ENCODE results near the gene BIRC5. TPM values are rescaled to one million over a fixed set of nuclear protein-coding genes. Genes with fewer than 3 reads are reported as not detected.

Gene BIRC5
- total RNA-seq, 4 donors from 2014 or later, result 1.2 to 7.9 (median 3.6) TPM

GRCh38 chr17:78259192-78259554 is 45.1 kb downstream of the BIRC5 start:
- no peaks in the 10 kb centered on the region for H3K36me3 ChIP-seq
- H3K4me3 ChIP-seq, result no peak overlapping the region
- H3K9me3 ChIP-seq, result no peaks in the 10 kb centered on the region
- intact Hi-C loops (cut with DNase I; ENCODE audit: low total_unique reads), result loop anchor here (10.0 kb wide), 1 partner anchor 144 kb away; no protein-coding TSS in a partner anchor
- peak overlapping the region in 1 of 4 donors; percentile 36 for H3K27ac ChIP-seq
- WGBS, 2 donors (ENCODE audit: low coverage in 1 of 2), result 81 to 90% methylated on average over 4 to 8 of the region's 10 CpGs
- in situ Hi-C loops (cut with MboI; ENCODE audit: low pct_ligation_motif_present in 1 of 4, low pct_unique_long_range_greater_than_20kb in 1 of 4, low sequenced_read_pairs in 3 of 4), result no loop called here
- peaks cover 4% of the 10 kb centered on the region for H3K27me3 ChIP-seq
- TF ChIP-seq CTCF (IDR thresholded peaks at IDR 0.05) (no peak), EP300 (IDR thresholded peaks at IDR 0.05; ENCODE audit: low read depth) (no peak), POLR2A (IDR thresholded peaks at IDR 0.05) (no peak), POLR2AphosphoS5 (IDR thresholded peaks at IDR 0.05) (no peak)
- no peak for DNase-seq
- peaks cover 0 to 18% (median 5%) of the 10 kb centered on the region in 4 donors for H3K4me1 ChIP-seq

- Histone ChIP-seq H3K4me1 (peaks cover 0 to 24% (median 5%) of the 10 kb centered on the region in 4 donors), H3K27ac (peak overlapping the region; percentile 5 to 51 (median 42)), H3K4me3 (no peak overlapping the region), H3K36me3 (no peaks in the 10 kb centered on the region), H3K9me3 (no peaks in the 10 kb centered on the region), H3K27me3 (peaks cover 5% of the 10 kb centered on the region)
- WGBS, 2 donors (ENCODE audit: low coverage in 1 of 2), result 67% methylated on average over 23 of the region's 23 CpGs; no CpG with 5 or more reads in 1 of the 2 donors
- intact Hi-C loops (cut with DNase I; ENCODE audit: low total_unique reads), result no loop called here
- in situ Hi-C loops (cut with MboI; ENCODE audit: low pct_ligation_motif_present in 1 of 4, low pct_unique_long_range_greater_than_20kb in 1 of 4, low sequenced_read_pairs in 3 of 4), result no loop called here
- DNase-seq, result peak; percentile 50
- peak; percentile 70 for TF ChIP-seq EP300 (IDR thresholded peaks at IDR 0.05; ENCODE audit: low read depth)
- peak in 1 of 3 donors; percentile 48 for TF ChIP-seq POLR2AphosphoS5 (IDR thresholded peaks at IDR 0.05)
- TF ChIP-seq CTCF (IDR thresholded peaks at IDR 0.05), result no peak
- no peak for TF ChIP-seq POLR2A (IDR thresholded peaks at IDR 0.05)
Measured at GRCh38 chr17:78263063-78263735, 49.1 kb downstream of the BIRC5 start.

GRCh38 chr17:78263736-78264340 is 49.8 kb downstream of the BIRC5 start:
- in situ Hi-C loops (cut with MboI; ENCODE audit: low pct_ligation_motif_present in 1 of 4, low pct_unique_long_range_greater_than_20kb in 1 of 4, low sequenced_read_pairs in 3 of 4) (no loop called here), intact Hi-C loops (cut with DNase I; ENCODE audit: low total_unique reads) (no loop called here)
- DNase-seq, result no peak
- Histone ChIP-seq H3K9me3 (no peaks in the 10 kb centered on the region), H3K4me3 (no peak overlapping the region), H3K4me1 (peaks cover 0 to 18% (median 3%) of the 10 kb centered on the region in 4 donors), H3K27me3 (peaks cover 8% of the 10 kb centered on the region), H3K36me3 (no peaks in the 10 kb centered on the region), H3K27ac (peak overlapping the region; percentile 5 to 51 (median 42))
- no peak for TF ChIP-seq EP300 (IDR thresholded peaks at IDR 0.05; ENCODE audit: low read depth)
- TF ChIP-seq POLR2A (IDR thresholded peaks at IDR 0.05), result no peak
- no peak for TF ChIP-seq CTCF (IDR thresholded peaks at IDR 0.05)
- no peak for TF ChIP-seq POLR2AphosphoS5 (IDR thresholded peaks at IDR 0.05)
- WGBS, 2 donors (ENCODE audit: low coverage in 1 of 2), result 60 to 88% methylated on average over 1 to 9 of the region's 9 CpGs

GRCh38 chr17:78264590-78264989 is 50.5 kb downstream of the BIRC5 start:
- Histone ChIP-seq H3K36me3 (no peaks in the 10 kb centered on the region), H3K4me1 (peaks cover 0 to 24% (median 3%) of the 10 kb centered on the region in 4 donors), H3K4me3 (no peak overlapping the region), H3K9me3 (no peaks in the 10 kb centered on the region), H3K27ac (no peak overlapping the region), H3K27me3 (peaks cover 16% of the 10 kb centered on the region)
- no peak for TF ChIP-seq POLR2A (IDR thresholded peaks at IDR 0.05)
- TF ChIP-seq EP300 (IDR thresholded peaks at IDR 0.05; ENCODE audit: low read depth), result no peak
- TF ChIP-seq POLR2AphosphoS5 (IDR thresholded peaks at IDR 0.05), result no peak
- in situ Hi-C loops (cut with MboI; ENCODE audit: low pct_ligation_motif_present in 1 of 4, low pct_unique_long_range_greater_than_20kb in 1 of 4, low sequenced_read_pairs in 3 of 4), result no loop called here
- 71 to 74% methylated on average over 5 of the region's 5 CpGs for WGBS, 2 donors (ENCODE audit: low coverage in 1 of 2)
- intact Hi-C loops (cut with DNase I; ENCODE audit: low total_unique reads), result no loop called here
- DNase-seq, result no peak
